ENCODE results near the gene WARS2. TPM values are rescaled to one million over a fixed set of nuclear protein-coding genes. Genes with fewer than 3 reads are reported as not detected.

The WARS2 gene
- total RNA-seq, result 26.5 TPM

GRCh38 chr1:119140177-119141019, at the start of gene WARS2:
Gene WARS2 (minus strand): TSS chr1:119140653. CDS start chr1:119140644, 9 bp downstream.

GRCh38 chr1:118988186-118989005, 152.1 kb downstream of the WARS2 start, which contains the start of gene TBX15:
Gene TBX15 (minus strand): TSS chr1:118988343. CDS start chr1:118987795, 548 bp downstream.

Other genes starting within 250 kb of the WARS2 start
- 18.6 TPM for gene TBX15, start 152.3 kb downstream of the WARS2 start, total RNA-seq
- gene HAO2, start 228.1 kb upstream of the WARS2 start, total RNA-seq, result not detected

Measured in camera-type eye (tissue), 1 donor.